ENCODE data around the gene CXCR3.
"Not testable (repeated sequence)": the region's sequence is repeated elsewhere in the genome, so short reads cannot be mapped to it uniquely, and the experiment has no call there.

DNA sequence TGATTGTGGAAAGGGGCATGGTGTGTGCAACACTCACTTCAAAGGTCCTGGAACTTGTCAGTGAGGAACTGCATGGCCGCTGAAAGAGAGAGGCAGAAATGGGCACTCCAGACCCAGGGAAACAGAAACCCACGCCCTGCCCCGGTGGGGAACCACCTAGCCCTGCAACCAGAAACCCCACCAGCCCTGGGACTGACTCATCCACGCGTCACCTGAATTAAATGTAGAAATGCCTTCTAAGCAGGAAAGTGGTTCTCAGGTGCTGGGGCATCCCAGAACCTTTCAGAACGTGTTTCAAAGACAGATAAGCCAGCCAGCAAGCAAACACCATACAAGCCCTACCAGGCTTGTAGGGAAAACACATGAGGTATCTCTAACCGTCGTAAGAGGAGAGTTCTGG, 44.9 kb upstream of the CXCR3 start:
- not testable (repeated sequence) for TF ChIP-seq POLR2A (IDR thresholded peaks at IDR 0.05; ENCODE audit: low read depth, low read length); TAF1 (IDR thresholded peaks at IDR 0.05; ENCODE audit: borderline replicate concordance, low read depth, low read length); POLR2AphosphoS5 (IDR thresholded peaks at IDR 0.05; ENCODE audit: low read depth, low read length)
